ENCODE data around the gene RHBDD2.
"Not testable (repeated sequence)": the region's sequence is repeated elsewhere in the genome, so short reads cannot be mapped to it uniquely, and the experiment has no call there.

Gene RHBDD2

GRCh38 chr7:75878769-75879611 is at the start of gene RHBDD2:
RHBDD2 (plus strand) TSS chr7:75879034; CDS start chr7:75879083, 49 bp downstream.
- POLR2A ChIA-PET, result interaction anchor here (0.7 kb wide), 1 partner anchor 35 kb away, joined by 3 read pairs; no protein-coding TSS in a partner anchor
- CTCF ChIA-PET, result no interaction called here

DNA sequence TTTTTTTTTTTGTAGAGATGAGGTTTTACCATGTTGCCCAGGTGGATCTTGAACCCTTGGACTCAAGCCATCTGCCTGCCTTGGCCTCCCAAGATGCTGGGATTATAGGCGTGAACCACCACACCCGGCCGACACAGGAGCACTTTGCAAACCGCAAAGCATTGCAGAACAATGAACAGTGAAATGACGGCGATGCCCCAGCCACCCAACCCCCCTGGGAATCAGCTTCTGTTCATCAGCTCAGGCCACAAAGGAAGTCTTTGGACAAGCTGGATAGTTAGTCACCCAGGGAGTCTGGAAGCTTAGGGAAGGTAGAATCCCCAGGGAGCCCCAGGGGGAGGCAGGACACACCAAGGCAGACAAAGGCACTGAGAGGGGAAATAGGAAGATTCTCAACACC is 49.2 kb upstream of the RHBDD2 start:
- DNase-seq (ENCODE audit: extremely low spot score); POLR2A ChIA-PET; CTCF ChIA-PET: not testable (repeated sequence)

More at GRCh38 chr7:75878769-75879611, at the start of gene RHBDD2:
- DNase-seq (ENCODE audit: extremely low spot score), result peak; percentile 98
- TF ChIP-seq SP1 (IDR thresholded peaks at IDR 0.05) (no peak), LEF1 (IDR thresholded peaks at IDR 0.05; ENCODE audit: borderline replicate concordance) (0 out of 2 replicates have a peak, but pooled peaks have one; percentile 41), BHLHE40 (IDR thresholded peaks at IDR 0.05; ENCODE audit: borderline replicate concordance) (no peak), FOXA1 (IDR thresholded peaks at IDR 0.05) (no peak), FOXK2 (IDR thresholded peaks at IDR 0.05) (no peak), ELF4 (IDR thresholded peaks at IDR 0.05) (peak; percentile 65), SUZ12 (IDR thresholded peaks at IDR 0.05) (no peak), CTBP1 (IDR thresholded peaks at IDR 0.05; ENCODE audit: borderline replicate concordance) (0 out of 2 replicates have a peak, but pooled peaks have one; percentile 8), HDGF (IDR thresholded peaks at IDR 0.05; ENCODE audit: borderline replicate concordance) (0 out of 2 replicates have a peak, but pooled peaks have one; percentile 66), NFRKB (IDR thresholded peaks at IDR 0.05) (no peak), L3MBTL2 (conservative IDR thresholded peaks at IDR 0.05) (peak; percentile 93), ARNT (IDR thresholded peaks at IDR 0.05) (no peak), FOXM1 (IDR thresholded peaks at IDR 0.05; ENCODE audit: borderline replicate concordance) (no peak), TARDBP (IDR thresholded peaks at IDR 0.05) (no peak)
- TF ChIP-seq, protein P1, sequence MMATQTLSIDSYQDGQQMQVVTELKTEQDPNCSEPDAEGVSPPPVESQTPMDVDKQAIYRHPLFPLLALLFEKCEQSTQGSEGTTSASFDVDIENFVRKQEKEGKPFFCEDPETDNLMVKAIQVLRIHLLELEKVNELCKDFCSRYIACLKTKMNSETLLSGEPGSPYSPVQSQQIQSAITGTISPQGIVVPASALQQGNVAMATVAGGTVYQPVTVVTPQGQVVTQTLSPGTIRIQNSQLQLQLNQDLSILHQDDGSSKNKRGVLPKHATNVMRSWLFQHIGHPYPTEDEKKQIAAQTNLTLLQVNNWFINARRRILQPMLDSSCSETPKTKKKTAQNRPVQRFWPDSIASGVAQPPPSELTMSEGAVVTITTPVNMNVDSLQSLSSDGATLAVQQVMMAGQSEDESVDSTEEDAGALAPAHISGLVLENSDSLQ (IDR thresholded peaks at IDR 0.05), result no peak

- CTCF ChIA-PET, result no interaction called here
These were observed 47.9 kb upstream of the RHBDD2 start for GRCh38 chr7:75830978-75831377.

GRCh38 chr7:75833662-75834061 is 45.2 kb upstream of the RHBDD2 start:
- POLR2A ChIA-PET; DNase-seq (ENCODE audit: extremely low spot score); CTCF ChIA-PET: not testable (repeated sequence)

More at GRCh38 chr7:75830978-75831377, 47.9 kb upstream of the RHBDD2 start:
- POLR2A ChIA-PET, result no interaction called here
- DNase-seq (ENCODE audit: extremely low spot score), result no peak
- TF ChIP-seq TARDBP (IDR thresholded peaks at IDR 0.05), result no peak
- TF ChIP-seq FOXK2 (IDR thresholded peaks at IDR 0.05), result no peak
- no peak for TF ChIP-seq L3MBTL2 (conservative IDR thresholded peaks at IDR 0.05)
- TF ChIP-seq FOXA1 (IDR thresholded peaks at IDR 0.05), result no peak
- TF ChIP-seq SP1 (IDR thresholded peaks at IDR 0.05), result no peak
- TF ChIP-seq SUZ12 (IDR thresholded peaks at IDR 0.05), result no peak
- no peak for TF ChIP-seq NFRKB (IDR thresholded peaks at IDR 0.05)
- TF ChIP-seq, protein P1 (IDR thresholded peaks at IDR 0.05), result no peak

DNA sequence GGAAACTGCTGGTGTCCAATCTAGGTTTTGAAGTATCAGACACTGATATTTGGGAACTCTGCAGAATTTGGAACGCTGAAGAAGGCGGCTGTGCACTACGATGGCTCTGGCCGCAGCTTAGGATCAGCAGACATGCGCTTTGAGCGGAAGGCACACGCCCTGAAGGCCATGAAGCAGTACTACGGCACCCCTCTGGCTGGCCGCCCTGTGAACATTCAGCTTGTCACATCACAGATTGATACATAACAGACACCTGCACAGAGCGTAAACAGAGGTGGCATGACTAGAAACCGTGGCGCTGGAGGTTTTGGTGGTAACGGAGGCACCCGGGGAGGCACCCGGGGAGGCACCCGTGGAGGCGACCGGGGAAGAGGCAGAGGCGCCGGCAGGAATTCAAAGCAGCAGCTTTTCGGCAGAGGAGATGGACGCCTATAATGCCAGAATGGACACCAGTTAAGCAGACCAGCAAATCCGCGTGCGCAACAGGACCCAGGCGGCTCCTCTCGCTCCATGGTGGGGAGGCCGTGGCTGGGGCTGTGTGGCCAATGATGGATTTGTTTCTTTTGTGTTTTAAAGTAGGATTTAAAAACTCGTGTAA is 43.0 kb upstream of the RHBDD2 start:
- DNase-seq (ENCODE audit: extremely low spot score), result no peak
- POLR2A ChIA-PET, result no interaction called here
- CTCF ChIA-PET, result no interaction called here
- no peak for TF ChIP-seq HDGF (IDR thresholded peaks at IDR 0.05; ENCODE audit: borderline replicate concordance)
- TF ChIP-seq FOXA1 (IDR thresholded peaks at IDR 0.05), result no peak
- TF ChIP-seq, protein P1 (IDR thresholded peaks at IDR 0.05), result no peak
- TF ChIP-seq FOXK2 (IDR thresholded peaks at IDR 0.05), result no peak
- no peak for TF ChIP-seq CTBP1 (IDR thresholded peaks at IDR 0.05; ENCODE audit: borderline replicate concordance)
- no peak for TF ChIP-seq ARNT (IDR thresholded peaks at IDR 0.05)
- no peak for TF ChIP-seq ELF4 (IDR thresholded peaks at IDR 0.05)
- TF ChIP-seq SUZ12 (IDR thresholded peaks at IDR 0.05), result no peak
- no peak for TF ChIP-seq ZNF384 (IDR thresholded peaks at IDR 0.05)
- no peak for TF ChIP-seq TARDBP (IDR thresholded peaks at IDR 0.05)
- no peak for TF ChIP-seq NFRKB (IDR thresholded peaks at IDR 0.05)
- TF ChIP-seq SP1 (IDR thresholded peaks at IDR 0.05), result no peak
- no peak for TF ChIP-seq BHLHE40 (IDR thresholded peaks at IDR 0.05; ENCODE audit: borderline replicate concordance)
- TF ChIP-seq LEF1 (IDR thresholded peaks at IDR 0.05; ENCODE audit: borderline replicate concordance), result no peak
- TF ChIP-seq L3MBTL2 (conservative IDR thresholded peaks at IDR 0.05), result no peak
- TF ChIP-seq FOXM1 (IDR thresholded peaks at IDR 0.05; ENCODE audit: borderline replicate concordance), result no peak

- no peak for DNase-seq (ENCODE audit: extremely low spot score)
- TF ChIP-seq ZNF384 (IDR thresholded peaks at IDR 0.05), result no peak
- POLR2A ChIA-PET, result no interaction called here
- CTCF ChIA-PET, result no interaction called here
These were observed 42.0 kb upstream of the RHBDD2 start for GRCh38 chr7:75836798-75837197.

- CTCF ChIA-PET; POLR2A ChIA-PET; DNase-seq (ENCODE audit: extremely low spot score): not testable (repeated sequence)
These were observed 40.4 kb upstream of the RHBDD2 start for GRCh38 chr7:75838281-75838930.
